Transverse colon (tissue), 4 donors: ENCODE measurements around the gene FMNL3.

ENCODE experiments used
- POLR2A ChIP-seq: fragments of 450-650 bp; IDR thresholded peaks from one replicate; pipeline ENCODE4 v1.6.1; 2016; ENCODE audit warnings: antibody characterized with exemption, mild to moderate bottlenecking, moderate library complexity
- POLR2AphosphoS5 ChIP-seq, 3 donors: sonication (generic); formaldehyde crosslinking; IDR thresholded peaks; one replicate each; pipeline ENCODE4 v1.6.1; 2016; ENCODE audit warnings: antibody characterized with exemption in 3 of 3
- TF ChIP-seq, protein P1 (sequence below), 5 experiments: fragments of 200-600 bp in 3 of 5; fragments of 450-650 bp in 2 of 5; sonication (generic) in 3 of 5; IDR thresholded peaks; 1 replicate in 2 of 5; 2 replicates in 3 of 5; pipeline ENCODE4 v1.5.1; 2016 to 2017; ENCODE audit warnings: antibody characterized with exemption in 5 of 5, inconsistent platforms in 3 of 5, mild to moderate bottlenecking in 2 of 5, moderate library complexity in 1 of 5

DNA sequence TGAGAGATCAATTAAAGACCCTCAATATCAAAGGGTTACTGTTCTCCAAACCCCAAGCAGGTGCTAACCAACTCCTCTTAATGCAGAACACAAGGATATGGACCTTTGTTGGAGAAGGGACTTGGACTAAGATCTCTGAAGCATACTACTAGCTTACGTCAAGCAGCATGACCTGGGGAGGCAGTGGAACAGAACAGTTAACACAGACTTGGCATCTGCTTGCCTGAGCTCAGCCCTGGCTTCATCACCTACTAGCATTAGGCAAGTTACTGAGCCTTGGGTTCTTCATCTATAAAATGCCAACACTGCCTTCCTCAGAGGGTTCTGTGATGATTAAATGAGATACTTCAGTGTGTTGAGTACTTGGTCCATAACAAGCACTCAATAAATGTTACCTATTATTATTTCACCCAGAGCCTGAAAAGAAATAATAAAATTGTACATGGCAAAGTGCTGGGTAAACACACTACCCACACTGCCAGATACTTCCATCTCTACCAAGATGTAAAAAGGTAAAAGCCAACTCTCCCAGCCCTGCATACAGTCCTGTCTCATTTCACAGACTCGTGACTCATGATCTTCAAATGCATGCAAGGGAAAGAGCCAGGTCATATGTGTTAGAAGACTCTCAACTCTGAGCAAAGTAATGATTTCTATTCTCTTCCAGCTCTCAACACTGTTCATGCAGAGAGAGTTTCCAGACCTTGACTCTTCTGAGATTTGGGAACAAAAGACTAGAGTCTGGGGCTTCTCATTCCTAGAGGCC lies 39.7 kb downstream of the FMNL3 start:
- TF ChIP-seq, protein P1, sequence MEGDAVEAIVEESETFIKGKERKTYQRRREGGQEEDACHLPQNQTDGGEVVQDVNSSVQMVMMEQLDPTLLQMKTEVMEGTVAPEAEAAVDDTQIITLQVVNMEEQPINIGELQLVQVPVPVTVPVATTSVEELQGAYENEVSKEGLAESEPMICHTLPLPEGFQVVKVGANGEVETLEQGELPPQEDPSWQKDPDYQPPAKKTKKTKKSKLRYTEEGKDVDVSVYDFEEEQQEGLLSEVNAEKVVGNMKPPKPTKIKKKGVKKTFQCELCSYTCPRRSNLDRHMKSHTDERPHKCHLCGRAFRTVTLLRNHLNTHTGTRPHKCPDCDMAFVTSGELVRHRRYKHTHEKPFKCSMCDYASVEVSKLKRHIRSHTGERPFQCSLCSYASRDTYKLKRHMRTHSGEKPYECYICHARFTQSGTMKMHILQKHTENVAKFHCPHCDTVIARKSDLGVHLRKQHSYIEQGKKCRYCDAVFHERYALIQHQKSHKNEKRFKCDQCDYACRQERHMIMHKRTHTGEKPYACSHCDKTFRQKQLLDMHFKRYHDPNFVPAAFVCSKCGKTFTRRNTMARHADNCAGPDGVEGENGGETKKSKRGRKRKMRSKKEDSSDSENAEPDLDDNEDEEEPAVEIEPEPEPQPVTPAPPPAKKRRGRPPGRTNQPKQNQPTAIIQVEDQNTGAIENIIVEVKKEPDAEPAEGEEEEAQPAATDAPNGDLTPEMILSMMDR (IDR thresholded peaks at IDR 0.05), result no peak
- TF ChIP-seq POLR2A, result no peak
- no peak for TF ChIP-seq POLR2AphosphoS5 (IDR thresholded peaks at IDR 0.05)
